Measurements from ENCODE around the gene NDEL1. TPM values are rescaled to one million over a fixed set of nuclear protein-coding genes. Genes with fewer than 3 reads are reported as not detected.

NDEL1 gene
- total RNA-seq, 1 donor from 2014 or later, result 25.5 TPM

DNA sequence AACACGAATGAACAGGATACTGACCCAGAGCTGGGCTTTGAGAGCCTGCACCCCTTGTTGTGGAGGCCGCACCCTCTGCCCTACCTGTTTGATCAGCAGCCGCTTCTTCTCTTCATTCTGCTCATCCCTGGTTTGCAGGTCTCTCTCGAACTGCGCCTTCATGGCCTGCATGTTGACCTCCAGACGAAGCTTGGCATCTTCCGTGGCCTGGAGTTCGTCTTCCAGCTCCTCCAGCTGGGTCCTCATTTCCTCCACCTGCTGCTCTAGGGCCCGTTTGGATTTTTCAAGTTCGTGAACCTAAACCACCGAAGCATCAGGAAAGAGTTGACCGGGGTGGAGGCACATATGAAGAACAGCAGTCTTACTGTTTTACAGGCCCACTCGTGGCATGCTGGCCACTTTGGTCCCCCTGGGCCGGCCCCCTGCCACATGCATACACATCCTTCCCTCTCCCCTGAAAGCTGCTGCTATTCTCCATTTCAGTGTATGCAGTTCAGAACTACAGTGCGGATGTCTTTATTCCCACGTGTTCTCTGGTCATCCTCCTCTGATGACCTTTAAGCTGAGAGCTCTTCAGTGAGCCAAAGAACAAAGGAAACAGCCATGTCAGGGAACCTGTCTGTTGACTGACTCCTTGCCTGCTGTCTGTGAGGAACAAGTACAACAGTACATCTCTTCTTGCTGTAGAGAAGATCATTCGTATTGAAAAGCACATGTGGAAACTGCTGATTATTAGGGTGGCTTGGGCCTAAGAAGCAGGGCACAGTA is 54.8 kb downstream of the NDEL1 start:
- no peak for ATAC-seq

DNA sequence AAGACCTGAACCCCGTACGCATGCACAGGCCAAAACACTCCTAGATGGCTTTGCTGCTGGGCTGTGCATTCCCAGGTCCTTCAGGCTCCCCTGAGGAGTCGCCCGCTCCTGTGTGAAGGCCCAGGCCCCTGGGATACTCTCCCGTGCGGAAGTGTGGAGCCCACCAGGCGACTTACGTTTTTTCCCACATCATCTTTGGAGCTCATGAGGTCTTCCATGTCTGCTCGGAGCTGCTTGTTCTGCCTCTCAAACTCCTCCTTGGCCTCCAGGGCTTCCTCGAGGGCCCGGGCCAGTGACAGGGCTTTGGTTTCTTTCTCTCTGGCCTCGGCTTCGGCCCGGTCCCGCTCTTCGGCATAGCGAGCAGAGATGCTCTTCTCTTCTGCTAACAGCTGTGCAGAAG is 56.4 kb downstream of the NDEL1 start:
- no peak for DNase-seq
- intact Hi-C loops (cut with micrococcal nuclease), result no loop called here

More for the DNA sequence above, 54.8 kb downstream of the NDEL1 start:
- intact Hi-C loops (cut with micrococcal nuclease), result no loop called here
- no peak for DNase-seq

DNA sequence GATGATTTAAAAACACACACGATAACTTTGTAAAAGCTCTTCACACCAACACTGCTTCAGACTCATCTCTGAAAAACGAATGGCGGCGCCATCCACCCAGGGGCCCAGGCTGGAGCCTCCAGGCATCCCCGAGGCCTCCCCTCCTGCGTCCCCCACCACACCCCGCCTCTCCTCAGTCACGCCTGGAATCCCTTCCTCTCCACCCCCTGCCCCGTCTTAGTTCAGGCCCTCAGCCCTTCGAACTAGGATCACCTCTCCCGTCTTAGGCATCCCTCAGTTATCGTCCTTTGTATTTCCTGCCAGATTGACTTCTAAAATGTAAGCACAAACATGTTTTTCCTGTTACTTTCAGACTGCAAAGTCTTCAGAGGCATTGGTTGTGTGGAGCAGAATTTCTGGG is 58.3 kb downstream of the NDEL1 start:
- DNase-seq (no peak), ATAC-seq (no peak)
- intact Hi-C loops (cut with micrococcal nuclease), result no loop called here

More for the DNA sequence above, 56.4 kb downstream of the NDEL1 start:
- no peak for ATAC-seq

DNA sequence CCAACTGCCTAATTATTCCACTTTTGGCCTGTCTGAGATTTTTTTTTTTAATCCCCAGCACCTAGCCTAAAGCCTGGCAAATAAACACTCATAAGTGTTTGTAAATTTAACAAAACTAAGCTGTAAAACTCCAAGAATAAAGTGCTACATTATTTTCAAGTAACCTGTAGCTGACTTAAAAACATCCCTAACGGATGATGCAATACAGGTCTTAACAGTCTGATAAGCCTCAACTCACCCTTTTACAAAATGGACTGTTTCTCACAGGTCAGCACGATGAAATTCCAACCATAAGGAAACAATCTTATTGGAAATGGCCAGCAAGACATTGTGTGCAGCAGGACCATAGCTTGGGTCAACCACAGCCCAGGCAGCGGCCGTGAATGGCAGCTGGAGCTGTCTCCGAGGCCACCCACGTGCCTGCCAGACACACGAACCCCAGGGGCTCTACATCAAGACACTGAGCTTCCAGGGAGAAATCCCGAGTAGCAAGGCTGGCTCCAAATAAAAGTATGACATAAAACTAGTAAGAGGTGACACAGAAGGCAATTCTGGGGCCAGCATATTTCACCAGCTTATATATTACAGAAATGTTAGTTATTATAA is 58.9 kb downstream of the NDEL1 start:
- intact Hi-C loops (cut with micrococcal nuclease), result no loop called here
- DNase-seq, result no peak
- no peak for ATAC-seq

DNA sequence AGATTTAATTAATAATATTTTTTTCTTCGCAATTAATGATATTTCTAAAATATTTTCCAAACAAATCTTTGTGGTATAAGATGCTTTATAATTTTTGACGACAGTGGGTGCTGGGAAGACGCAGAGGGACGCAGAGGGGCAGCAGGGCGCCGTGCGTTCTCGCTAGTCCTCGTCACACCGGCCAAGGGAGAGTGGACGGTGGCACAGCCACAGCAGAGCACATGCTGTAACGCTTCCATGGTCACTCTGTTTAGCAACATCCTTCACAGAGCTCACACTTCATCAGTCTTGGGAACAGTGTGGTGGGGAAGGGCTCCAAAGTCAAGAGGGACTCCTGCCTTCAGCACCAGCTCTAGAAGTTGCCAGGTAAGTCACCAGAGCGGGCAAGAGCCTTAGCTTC is 60.4 kb downstream of the NDEL1 start:
- no peak for DNase-seq
- intact Hi-C loops (cut with micrococcal nuclease), result no loop called here
- ATAC-seq, result no peak

DNA sequence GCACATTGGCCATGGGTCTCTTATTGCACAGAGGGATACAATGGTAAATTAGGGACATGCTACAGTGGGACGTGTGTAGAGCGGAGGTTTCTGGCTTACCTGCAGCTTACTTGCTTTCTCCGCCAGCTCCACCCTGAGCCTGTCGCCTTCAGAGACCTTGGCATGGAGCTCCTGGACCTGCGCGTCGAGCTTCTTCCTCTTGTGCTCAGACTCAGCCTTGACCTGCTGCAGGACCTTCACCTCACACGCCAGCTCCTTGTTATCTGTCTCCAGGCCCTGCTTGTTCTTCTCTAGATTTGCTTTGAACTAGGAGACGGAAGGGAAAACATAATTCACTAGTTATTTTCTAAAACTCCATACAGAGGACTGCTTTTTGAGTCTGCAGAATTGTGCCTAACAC is 63.5 kb downstream of the NDEL1 start:
- ATAC-seq, result no peak
- intact Hi-C loops (cut with micrococcal nuclease), result no loop called here
- no peak for DNase-seq

DNA sequence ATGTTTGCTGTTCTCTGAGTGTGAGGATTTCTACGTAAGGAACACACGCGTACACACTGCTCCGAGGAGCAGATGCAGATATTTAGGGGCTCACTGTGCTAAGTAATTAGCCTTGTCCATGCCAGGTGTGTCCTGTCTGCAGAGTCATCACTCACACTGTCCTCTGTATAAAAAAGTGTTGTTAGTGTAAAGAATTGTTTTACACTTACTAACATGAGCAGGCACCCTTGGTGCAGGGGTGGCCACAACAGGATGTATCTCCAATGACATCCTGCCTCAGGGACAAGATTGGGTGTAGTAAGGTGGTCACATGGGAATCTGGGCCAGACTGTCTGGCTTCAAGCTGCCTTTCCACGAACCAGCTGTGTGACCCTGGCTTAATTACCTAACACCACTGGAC is 63.9 kb downstream of the NDEL1 start:
- ATAC-seq, result no peak
- intact Hi-C loops (cut with micrococcal nuclease), result no loop called here

DNA sequence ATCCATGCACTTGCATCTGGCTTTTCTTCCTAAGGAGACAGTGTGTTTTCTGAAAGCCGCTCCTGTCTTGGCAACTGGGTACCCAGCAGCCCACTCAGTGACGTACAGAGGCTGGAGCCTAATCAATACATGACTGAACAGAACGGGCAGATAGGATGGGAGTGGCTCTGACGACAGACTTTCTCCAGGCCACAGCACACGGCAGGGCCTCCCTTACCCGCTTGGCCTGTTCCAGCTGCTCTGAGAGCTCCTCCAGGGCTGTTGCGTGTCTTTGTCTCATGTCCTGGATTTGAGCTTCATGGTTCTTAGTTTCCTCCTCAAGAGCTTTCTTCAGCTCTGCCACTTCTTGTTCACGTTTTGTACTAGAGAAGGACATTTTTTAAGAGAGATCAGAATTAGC is 64.9 kb downstream of the NDEL1 start:
- ATAC-seq (no peak), DNase-seq (no peak)
- intact Hi-C loops (cut with micrococcal nuclease), result no loop called here

More for the DNA sequence above, 63.9 kb downstream of the NDEL1 start:
- DNase-seq, result no peak

DNA sequence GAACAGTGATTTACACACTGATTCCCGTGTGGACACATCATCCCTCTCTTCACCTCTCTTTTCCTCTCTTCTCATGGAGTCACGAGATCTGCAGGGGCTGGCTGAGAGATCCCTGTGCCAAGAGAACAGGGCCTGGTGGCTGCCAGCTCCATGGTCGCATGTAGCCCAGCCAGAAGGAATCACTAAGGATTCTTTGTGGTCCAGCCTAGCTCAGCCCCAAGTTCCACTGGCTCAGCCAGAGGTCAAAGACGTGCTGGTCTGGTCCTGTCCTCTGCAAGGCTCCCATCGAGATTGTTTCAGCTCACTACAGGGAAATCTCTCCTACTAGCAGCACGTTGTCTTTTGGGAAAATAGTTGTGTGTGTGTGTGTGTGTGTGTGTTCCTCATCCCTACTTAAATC is 66.4 kb downstream of the NDEL1 start:
- ATAC-seq, result peak; percentile 17
- intact Hi-C loops (cut with micrococcal nuclease), result no loop called here
- DNase-seq, result no peak

DNA sequence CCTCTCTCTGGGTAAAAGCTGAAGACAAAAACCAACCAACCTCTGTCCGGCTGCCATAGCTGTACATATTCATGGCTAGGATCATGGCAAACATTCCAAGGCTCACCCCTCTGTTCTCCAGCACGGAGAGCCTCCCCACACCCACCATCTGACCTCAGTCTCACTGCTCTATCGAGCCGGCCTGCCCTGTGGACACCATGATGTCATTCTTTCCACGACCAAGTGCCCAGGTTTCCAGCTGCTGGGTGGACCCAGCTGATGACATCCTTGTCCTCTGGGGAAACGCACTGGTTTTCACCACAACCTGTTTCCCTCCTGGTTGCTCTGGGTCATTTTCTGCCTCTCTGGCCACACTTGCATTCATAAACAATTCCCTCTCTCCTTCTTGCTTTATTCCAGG is 67.7 kb downstream of the NDEL1 start:
- ATAC-seq (peak; percentile 87), DNase-seq (peak; percentile 49)
- intact Hi-C loops (cut with micrococcal nuclease), result no loop called here

DNA sequence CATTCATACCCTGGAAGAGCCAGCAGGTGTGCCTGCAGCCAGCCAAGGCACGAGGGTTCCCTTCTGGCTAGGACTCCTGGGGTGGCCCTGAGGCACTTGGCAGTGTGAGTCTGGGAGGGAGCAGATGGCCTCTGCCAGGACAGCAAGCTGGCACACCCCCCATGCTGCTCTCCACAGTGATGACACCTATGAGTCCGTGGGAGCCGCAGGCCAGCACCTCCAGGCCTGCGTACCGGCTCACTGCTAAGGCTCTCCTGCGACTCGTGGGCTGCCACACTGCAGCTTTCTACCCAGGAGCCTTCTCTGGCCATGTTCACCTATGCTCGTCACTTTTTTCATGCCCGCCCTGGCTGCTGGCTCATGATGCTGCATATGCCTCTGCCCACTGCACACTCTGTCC is 68.1 kb downstream of the NDEL1 start:
- intact Hi-C loops (cut with micrococcal nuclease), result no loop called here
- peak; percentile 30 for DNase-seq
- ATAC-seq, result peak; percentile 41

DNA sequence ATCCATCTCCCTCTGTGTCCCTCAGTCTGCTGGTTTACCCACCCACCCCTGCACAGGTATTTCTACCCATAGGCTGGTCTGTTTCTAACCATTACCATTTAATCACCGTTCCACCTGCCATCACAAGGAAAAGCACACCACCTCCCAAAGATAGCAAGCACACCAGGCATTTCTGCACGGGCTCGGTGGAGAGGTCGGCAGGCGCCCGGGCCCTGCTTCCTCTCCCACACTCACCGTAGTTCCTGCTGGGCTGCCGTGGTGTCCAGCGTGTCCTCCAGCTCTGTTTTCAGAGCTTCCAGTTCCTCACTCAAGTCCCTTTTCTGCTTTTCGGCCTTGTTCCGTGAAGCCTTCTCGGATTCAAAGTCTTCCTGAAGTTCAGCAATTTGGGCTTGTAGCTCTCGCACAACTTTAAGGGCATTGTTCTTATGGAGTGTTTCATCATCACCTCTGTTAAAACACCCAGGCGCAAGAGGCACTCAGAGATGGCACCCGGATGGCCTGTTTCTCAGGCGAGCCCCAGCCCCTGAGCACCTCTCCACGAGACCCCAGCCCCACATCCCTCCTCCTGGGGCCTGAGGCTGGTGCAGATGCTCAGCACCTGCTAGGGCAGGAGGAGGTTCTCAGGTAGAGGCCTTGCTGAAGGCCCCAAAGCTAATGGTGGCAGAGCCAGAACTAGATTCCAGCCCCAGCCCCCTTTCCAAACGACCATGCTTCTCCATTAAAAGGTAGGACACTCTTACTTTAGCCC is 69.0 kb downstream of the NDEL1 start:
- ATAC-seq, result no peak
- intact Hi-C loops (cut with micrococcal nuclease), result no loop called here
- no peak for DNase-seq

DNA sequence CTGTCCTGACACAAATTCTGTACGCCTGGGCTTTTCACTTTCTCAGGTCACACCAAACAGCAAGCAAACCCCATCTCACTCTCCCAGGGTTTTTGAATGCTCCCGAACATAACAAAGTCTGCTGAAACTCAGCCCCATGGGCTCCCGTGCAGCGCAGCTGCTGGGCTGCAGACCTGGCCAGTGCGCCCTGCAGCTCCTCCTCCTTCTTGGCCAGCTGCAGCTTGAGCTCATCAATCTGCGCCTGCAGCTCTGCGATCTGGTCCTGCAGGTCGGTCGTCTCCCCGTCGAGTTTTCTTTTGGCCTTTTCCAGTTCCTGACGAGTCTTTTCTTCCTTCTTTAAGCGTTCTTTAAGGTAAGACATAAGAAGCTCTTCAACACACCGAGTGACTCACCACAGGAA is 70.5 kb downstream of the NDEL1 start:
- intact Hi-C loops (cut with micrococcal nuclease), result no loop called here
- ATAC-seq (peak; percentile 60), DNase-seq (peak; percentile 61)

DNA sequence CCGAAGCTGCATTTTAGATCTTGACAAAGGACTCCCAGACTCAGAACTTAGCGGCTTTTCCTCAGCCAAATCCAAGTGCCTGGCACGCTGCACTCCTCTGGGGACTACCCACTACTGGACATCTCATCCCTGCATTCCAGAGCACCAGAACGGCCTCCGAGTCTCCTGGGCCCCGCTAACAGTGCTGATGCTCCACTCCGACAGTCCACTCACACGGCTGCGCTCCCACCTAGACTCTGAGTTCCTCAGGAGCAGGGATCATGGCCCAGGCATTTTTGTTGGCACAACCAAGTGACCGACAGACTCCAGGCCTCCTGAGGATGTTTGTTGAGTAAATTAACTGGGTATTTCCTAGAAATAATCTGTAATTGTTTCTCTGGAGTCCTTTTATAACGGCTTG is 79.1 kb downstream of the NDEL1 start:
- no peak for DNase-seq
- no peak for ATAC-seq
- intact Hi-C loops (cut with micrococcal nuclease), result no loop called here

Other genes starting within 250 kb of the NDEL1 start
- gene BORCS6, start 245.7 kb upstream of the NDEL1 start, total RNA-seq, result 9.4 TPM
- 0.47 TPM for gene AURKB, start 225.3 kb upstream of the NDEL1 start, total RNA-seq
- 16.2 TPM for gene CTC1, start 187.8 kb upstream of the NDEL1 start, total RNA-seq
- 12.1 TPM for gene PFAS, start 186.6 kb upstream of the NDEL1 start, total RNA-seq
- 24.9 TPM for gene RANGRF, start 147.2 kb upstream of the NDEL1 start, total RNA-seq
- 2.2 TPM for gene SLC25A35, start 140.5 kb upstream of the NDEL1 start, total RNA-seq
- gene ARHGEF15, start 125.6 kb upstream of the NDEL1 start, total RNA-seq, result 17.8 TPM
- not detected for gene ODF4, start 96.0 kb upstream of the NDEL1 start, total RNA-seq
- 1,047 TPM for gene RPL26, start 52.7 kb upstream of the NDEL1 start, total RNA-seq
- not detected for gene RNF222, start 38.1 kb upstream of the NDEL1 start, total RNA-seq
- gene MYH10, start 194.8 kb downstream of the NDEL1 start, total RNA-seq, result 36.6 TPM